GM12878 (cell line): ENCODE measurements around the gene ACTN3. TPM values are rescaled to one million over a fixed set of nuclear protein-coding genes. Genes with fewer than 3 reads are reported as not detected.

Experiments
- ATAC-seq: fragments of 200-7000 bp; cut with Tn5 transposase; 3 replicates; pipeline ENCODE4 v1.9.1; 2020; ENCODE audit warnings: mild to moderate bottlenecking, moderate library complexity
- BruUV-seq: library from RNA; stranded (reverse); fragments of 400-500 nt; replicated peaks from 2 replicates; lab custom pipeline; 2021; lab: Mats Ljungman, UMichigan
- CTCF ChIA-PET: fragments of 300-600 bp; sonication (Branson Sonifier 250); formaldehyde crosslinking; extraction: SDS; loops from one replicate; lab custom pipeline; 2021; ENCODE audit warnings: inconsistent platforms; lab: Yijun Ruan, JAX
- POLR2A ChIA-PET: fragments of 350-600 bp; formaldehyde crosslinking; extraction: SDS; loops from one replicate; lab custom pipeline; 2021; ENCODE audit warnings: inconsistent platforms; lab: Charles Lee
- RAD21 ChIA-PET: fragments of 300-600 bp; sonication (Branson Sonifier 250); formaldehyde crosslinking; loops from one replicate; lab custom pipeline; 2023; ENCODE audit warnings: antibody characterized with exemption; ENCODE audit not compliant: unreplicated experiment; lab: Charles Lee
- SMC1A ChIA-PET: fragments of 300-600 bp; sonication (Branson Sonifier 250); formaldehyde crosslinking; loops from one replicate; lab custom pipeline; 2023; ENCODE audit not compliant: unreplicated experiment, uncharacterized antibody; lab: Charles Lee
- DNase-seq: peaks from one replicate; pipeline ENCODE4 v3.0.0-alpha.2; 2011; ENCODE audit warnings: low read depth, low spot score
- FAIRE-seq: peaks from 3 replicates; lab custom pipeline; 2011; peaks lifted over from hg19 to GRCh38; lab: Jason Lieb, UNC
- H2AFZ ChIP-seq: 2 replicates; pipeline ENCODE4 v1.6.0; 2011; ENCODE audit warnings: low read depth, low read length, control low read depth; ENCODE audit not compliant: control insufficient read depth
- H3K27ac ChIP-seq: 2 replicates; pipeline ENCODE4 v1.5.1; 2011; ENCODE audit warnings: control low read depth; ENCODE audit not compliant: control insufficient read depth, insufficient read depth
- H3K27me3 ChIP-seq, 2 experiments: replicated peaks in 1 of 2; 2 replicates each; pipeline versions ENCODE4 v1.6.0 to v1.6.1; 2011; ENCODE audit warnings: low read length in 1 of 2; ENCODE audit not compliant: control insufficient read depth in 2 of 2, insufficient read depth in 2 of 2
- H3K36me3 ChIP-seq, 2 experiments: 2 replicates each; pipeline ENCODE4 v1.5.1; 2011; ENCODE audit warnings: low read length in 1 of 2; ENCODE audit not compliant: control insufficient read depth in 2 of 2, insufficient read depth in 2 of 2
- H3K4me1 ChIP-seq: 2 replicates; pipeline ENCODE4 v1.6.1; 2011; ENCODE audit warnings: mild to moderate bottlenecking, low read length, moderate library complexity, mixed read lengths; ENCODE audit not compliant: control insufficient read depth, insufficient read depth
- H3K4me2 ChIP-seq: 2 replicates; pipeline ENCODE4 v1.6.0; 2011; ENCODE audit warnings: control low read depth; ENCODE audit not compliant: control insufficient read depth, insufficient read depth
- H3K4me3 ChIP-seq: fragments of 200-600 bp; sonication (generic); 2 replicates; pipeline ENCODE4 v1.5.1; 2016
- H3K79me2 ChIP-seq: 2 replicates; pipeline ENCODE4 v1.6.0; 2011; ENCODE audit warnings: low read length; ENCODE audit not compliant: control insufficient read depth, insufficient read depth
- H3K9ac ChIP-seq: 2 replicates; pipeline ENCODE4 v1.8.0; 2011; ENCODE audit warnings: low read length, control low read depth, mixed read lengths; ENCODE audit not compliant: control insufficient read depth, insufficient read depth
- H3K9me3 ChIP-seq: replicated peaks from 3 replicates; pipeline ENCODE4 v1.5.1; 2011; ENCODE audit warnings: mild to moderate bottlenecking, low read length; ENCODE audit not compliant: control insufficient read depth, insufficient read depth
- H4K20me1 ChIP-seq: 2 replicates; pipeline ENCODE4 v1.6.0; 2011; ENCODE audit not compliant: control insufficient read depth, insufficient read depth
- BACH1 ChIP-seq: fragments of 450-650 bp; IDR thresholded peaks from 2 replicates; pipeline ENCODE4 v1.6.1; 2017; ENCODE audit warnings: mild to moderate bottlenecking, borderline replicate concordance
- CTCF ChIP-seq, 3 experiments: IDR thresholded peaks in 2 of 3; conservative IDR thresholded peaks in 1 of 3; 2 replicates each; pipeline ENCODE4 v1.5.1; 2011; ENCODE audit warnings: low read depth in 3 of 3, low read length in 3 of 3, mild to moderate bottlenecking in 3 of 3, control low read depth in 2 of 3, moderate library complexity in 2 of 3, inconsistent platforms in 1 of 3, mixed read lengths in 1 of 3; ENCODE audit not compliant: control insufficient read depth in 2 of 3, insufficient read depth in 1 of 3; ENCODE audit errors: extremely low read depth in 1 of 3
- EGR1 ChIP-seq, 2 experiments: IDR thresholded peaks; 1 replicate in 1 of 2; 2 replicates in 1 of 2; pipeline ENCODE4 v1.6.1; 2011 to 2012; ENCODE audit warnings: low read depth in 2 of 2, low read length in 2 of 2, borderline replicate concordance in 1 of 2, mild to moderate bottlenecking in 1 of 2, moderate library complexity in 1 of 2
- IKZF1 ChIP-seq: fragments of 450-650 bp; conservative IDR thresholded peaks from 2 replicates; pipeline ENCODE4 v1.6.1; 2017; ENCODE audit warnings: antibody characterized with exemption, mild to moderate bottlenecking
- IKZF2 ChIP-seq, 2 experiments: fragments of 450-650 bp; IDR thresholded peaks; 2 replicates each; pipeline ENCODE4 v1.6.1; 2017; ENCODE audit warnings: mild to moderate bottlenecking in 2 of 2, moderate library complexity in 2 of 2
- NBN ChIP-seq: fragments of 450-650 bp; IDR thresholded peaks from 2 replicates; pipeline ENCODE4 v1.6.1; 2016
- NFIC ChIP-seq: IDR thresholded peaks from 2 replicates; pipeline ENCODE4 v1.6.1; 2012; ENCODE audit warnings: low read depth, mild to moderate bottlenecking, inconsistent platforms, low read length, moderate library complexity
- NR2C2 ChIP-seq: IDR thresholded peaks from 2 replicates; pipeline ENCODE4 v1.6.1; 2011; ENCODE audit warnings: borderline replicate concordance, low read depth; ENCODE audit not compliant: control insufficient read depth, insufficient read length
- NRF1 ChIP-seq: conservative IDR thresholded peaks from 2 replicates; pipeline ENCODE4 v1.6.1; 2011; ENCODE audit warnings: mild to moderate bottlenecking, low read depth, low read length, improper control_type of control experiment
- RAD21 ChIP-seq: IDR thresholded peaks from 2 replicates; pipeline ENCODE4 v1.6.1; 2011; ENCODE audit warnings: mild to moderate bottlenecking, low read depth, low read length, moderate library complexity; ENCODE audit not compliant: insufficient read depth
- SMARCA5 ChIP-seq: fragments of 450-650 bp; IDR thresholded peaks from 2 replicates; pipeline ENCODE4 v1.6.1; 2017; ENCODE audit warnings: mild to moderate bottlenecking
- TARDBP ChIP-seq: IDR thresholded peaks from 2 replicates; pipeline ENCODE4 v1.6.1; 2016; ENCODE audit warnings: borderline replicate concordance
- YY1 ChIP-seq: IDR thresholded peaks from 2 replicates; pipeline ENCODE4 v1.6.1; 2011; ENCODE audit warnings: low read depth, mild to moderate bottlenecking, low read length
- ZNF384 ChIP-seq: IDR thresholded peaks from 2 replicates; pipeline ENCODE4 v1.6.1; 2012; ENCODE audit warnings: low read depth, mild to moderate bottlenecking, low read length, improper control_type of control experiment, borderline replicate concordance
- WGBS: methylation state at CpG from one replicate; pipeline ENCODE4 v1.1.6; 2016; ENCODE audit warnings: low lambda C conversion rate; ENCODE audit not compliant: insufficient replicate concordance, insufficient coverage; ENCODE audit errors: missing lambda C conversion rate; 5-methylcytosine and 5-hydroxymethylcytosine counted together
- in situ Hi-C: fragments of 300-500 bp; cut with MboI; formaldehyde crosslinking; loops from 9 replicates; pipeline ENCODE4 v1.14.3; 2018; ENCODE audit warnings: mixed read lengths
- intact Hi-C: fragments of 100-400 bp; cut with micrococcal nuclease; formaldehyde crosslinking; loops from one replicate; pipeline ENCODE4 v1.14.2; 2022; ENCODE audit not compliant: unreplicated experiment
- polyA plus RNA-seq, 11 experiments: library from polyadenylated mRNA; depleted of rRNA in 4 of 11; unstranded in 6 of 11; stranded (reverse) in 5 of 11; fragments of >200 nt; fragmentation: Nextera tagmentation in 4 of 11; fragmentation: Illumina TruSeq in 1 of 11; extraction: Ambion mirVana in 4 of 11; extraction: Trizol in 1 of 11; gene quantifications; 1 replicate in 1 of 11; 2 replicates in 10 of 11; pipeline versions ENCODE4 v1.2.1 to v1.2.3, GENCODE V29; 2011 to 2016; ENCODE audit warnings: inconsistent platforms in 2 of 11, missing spikeins in 2 of 11, low read depth in 1 of 11
- total RNA-seq, 4 experiments: library from RNA; depleted of rRNA in 3 of 4; stranded (reverse); fragments of >200 nt in 3 of 4; fragmentation: Illumina TruSeq in 1 of 4; extraction: Trizol in 1 of 4; gene quantifications; 2 replicates each; pipeline versions ENCODE4 v1.2.1 to v1.2.3, GENCODE V29; 2013 to 2021
- TF ChIP-seq, protein P1 (sequence below): fragments of 450-650 bp; formaldehyde crosslinking; IDR thresholded peaks from 2 replicates; pipeline ENCODE4 v1.4.0; 2020; ENCODE audit warnings: mild to moderate bottlenecking, moderate library complexity
- TF ChIP-seq, protein P2 (sequence below): fragments of 450-650 bp; IDR thresholded peaks from 2 replicates; pipeline ENCODE4 v1.6.1; 2016; ENCODE audit warnings: mild to moderate bottlenecking

Gene ACTN3
- total and polyA plus RNA-seq, 10 of the 15 experiments (the other 5 are each of a cell fraction or from before 2014, with no cell fraction given) = 0.06 to 0.67 (median 0.17) TPM; not detected in 3

- H3K4me2 ChIP-seq = no peak overlapping the region
- H3K4me1 ChIP-seq = no peaks in the 10 kb centered on the region; the same call in 1 of the 2 replicates
- ChIA-PET SMC1A (interaction anchor here (0.7 to 5.7 kb wide), 10 partner anchors 21 to 101 kb away, joined by 3 to 74 read pairs (median 4); partner anchors contain the start of genes ACTN3, RBM4, RBM4B and ZDHHC24), RAD21 (interaction anchor here (1.0 to 3.6 kb wide), 2 partner anchors 34 to 99 kb away, joined by 3 to 74 read pairs; partner anchors contain the start of gene RBM4B), CTCF (interaction anchor here (0.6 to 8.3 kb wide), 17 partner anchors 12 to 263 kb away, joined by 3 to 166 read pairs (median 5); partner anchors contain the start of genes CCDC87, CCS, MRPL11 and RBM14), POLR2A (interaction anchor here (1.2 kb wide), 1 partner anchor 100 kb away, joined by 7 read pairs; no protein-coding TSS in a partner anchor)
- no peak overlapping the region; the same call in 1 of the 2 replicates for H2AFZ ChIP-seq
- intact Hi-C loops = loop anchor here (1.0 to 10.0 kb wide), 2 partner anchors 99 to 256 kb away; no protein-coding TSS in a partner anchor
- FAIRE-seq (peak; percentile 38), ATAC-seq (peak; percentile 91), DNase-seq (no peak)
- H3K9ac ChIP-seq = no peak overlapping the region
- H3K9me3 ChIP-seq = peaks cover 2% of the 10 kb centered on the region; the same call in 1 of the 3 replicates
- H4K20me1 ChIP-seq = no peaks in the 10 kb centered on the region
- in situ Hi-C loops = loop anchor here (5.0 kb wide), 1 partner anchor 253 kb away; no protein-coding TSS in a partner anchor
- no TSS peak for BruUV-seq
- H3K36me3 ChIP-seq = no peaks in the 10 kb centered on the region
- 18% methylated on average over 25 of the region's 25 CpGs for WGBS
- H3K27ac ChIP-seq = no peak overlapping the region
- no peaks in the 10 kb centered on the region for H3K27me3 ChIP-seq
- H3K4me3 ChIP-seq = no peak overlapping the region
- no peaks in the 10 kb centered on the region for H3K79me2 ChIP-seq
- TF ChIP-seq ZNF384 (no peak), IKZF1 (peak; percentile 79), BACH1 (peak; percentile 31; the same call in 1 of the 2 replicates), CTCF (IDR thresholded peaks at IDR 0.05 in 2 of 3, conservative IDR thresholded peaks at IDR 0.05 in 1 of 3; ENCODE audit: control insufficient read depth in 2 of 3, extremely low read depth in 1 of 3, insufficient read depth in 1 of 3, low read depth in 3 of 3, low read length in 3 of 3) (peak; percentile 77 to 78 (median 77)), YY1 (peak; percentile 44; the same call in 1 of the 2 replicates), NR2C2 (no peak), NBN (0 out of 2 replicates have a peak, but pooled peaks have one; percentile 39), NRF1 (no peak), TARDBP (no peak), EGR1 (IDR thresholded peaks at IDR 0.05; ENCODE audit: borderline replicate concordance in 1 of 2, low read depth in 2 of 2, low read length in 2 of 2) (peak in 1 of 2 experiments; percentile 65; a peak in 1 of 3 replicates), NFIC (no peak), RAD21 (peak; percentile 69), SMARCA5 (no peak), IKZF2 (IDR thresholded peaks at IDR 0.05) (peak; percentile 31 to 47; a peak in 2 of 4 replicates)
- TF ChIP-seq, protein P1, sequence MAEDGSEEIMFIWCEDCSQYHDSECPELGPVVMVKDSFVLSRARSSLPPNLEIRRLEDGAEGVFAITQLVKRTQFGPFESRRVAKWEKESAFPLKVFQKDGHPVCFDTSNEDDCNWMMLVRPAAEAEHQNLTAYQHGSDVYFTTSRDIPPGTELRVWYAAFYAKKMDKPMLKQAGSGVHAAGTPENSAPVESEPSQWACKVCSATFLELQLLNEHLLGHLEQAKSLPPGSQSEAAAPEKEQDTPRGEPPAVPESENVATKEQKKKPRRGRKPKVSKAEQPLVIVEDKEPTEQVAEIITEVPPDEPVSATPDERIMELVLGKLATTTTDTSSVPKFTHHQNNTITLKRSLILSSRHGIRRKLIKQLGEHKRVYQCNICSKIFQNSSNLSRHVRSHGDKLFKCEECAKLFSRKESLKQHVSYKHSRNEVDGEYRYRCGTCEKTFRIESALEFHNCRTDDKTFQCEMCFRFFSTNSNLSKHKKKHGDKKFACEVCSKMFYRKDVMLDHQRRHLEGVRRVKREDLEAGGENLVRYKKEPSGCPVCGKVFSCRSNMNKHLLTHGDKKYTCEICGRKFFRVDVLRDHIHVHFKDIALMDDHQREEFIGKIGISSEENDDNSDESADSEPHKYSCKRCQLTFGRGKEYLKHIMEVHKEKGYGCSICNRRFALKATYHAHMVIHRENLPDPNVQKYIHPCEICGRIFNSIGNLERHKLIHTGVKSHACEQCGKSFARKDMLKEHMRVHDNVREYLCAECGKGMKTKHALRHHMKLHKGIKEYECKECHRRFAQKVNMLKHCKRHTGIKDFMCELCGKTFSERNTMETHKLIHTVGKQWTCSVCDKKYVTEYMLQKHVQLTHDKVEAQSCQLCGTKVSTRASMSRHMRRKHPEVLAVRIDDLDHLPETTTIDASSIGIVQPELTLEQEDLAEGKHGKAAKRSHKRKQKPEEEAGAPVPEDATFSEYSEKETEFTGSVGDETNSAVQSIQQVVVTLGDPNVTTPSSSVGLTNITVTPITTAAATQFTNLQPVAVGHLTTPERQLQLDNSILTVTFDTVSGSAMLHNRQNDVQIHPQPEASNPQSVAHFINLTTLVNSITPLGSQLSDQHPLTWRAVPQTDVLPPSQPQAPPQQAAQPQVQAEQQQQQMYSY (CRISPR knock-in tag) = no peak
- TF ChIP-seq, protein P2, sequence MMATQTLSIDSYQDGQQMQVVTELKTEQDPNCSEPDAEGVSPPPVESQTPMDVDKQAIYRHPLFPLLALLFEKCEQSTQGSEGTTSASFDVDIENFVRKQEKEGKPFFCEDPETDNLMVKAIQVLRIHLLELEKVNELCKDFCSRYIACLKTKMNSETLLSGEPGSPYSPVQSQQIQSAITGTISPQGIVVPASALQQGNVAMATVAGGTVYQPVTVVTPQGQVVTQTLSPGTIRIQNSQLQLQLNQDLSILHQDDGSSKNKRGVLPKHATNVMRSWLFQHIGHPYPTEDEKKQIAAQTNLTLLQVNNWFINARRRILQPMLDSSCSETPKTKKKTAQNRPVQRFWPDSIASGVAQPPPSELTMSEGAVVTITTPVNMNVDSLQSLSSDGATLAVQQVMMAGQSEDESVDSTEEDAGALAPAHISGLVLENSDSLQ = no peak
Measured at GRCh38 chr11:66579017-66579606, 32.4 kb downstream of the ACTN3 start.
